ENCODE measurements around the gene TEX22.

Gene TEX22

DNA sequence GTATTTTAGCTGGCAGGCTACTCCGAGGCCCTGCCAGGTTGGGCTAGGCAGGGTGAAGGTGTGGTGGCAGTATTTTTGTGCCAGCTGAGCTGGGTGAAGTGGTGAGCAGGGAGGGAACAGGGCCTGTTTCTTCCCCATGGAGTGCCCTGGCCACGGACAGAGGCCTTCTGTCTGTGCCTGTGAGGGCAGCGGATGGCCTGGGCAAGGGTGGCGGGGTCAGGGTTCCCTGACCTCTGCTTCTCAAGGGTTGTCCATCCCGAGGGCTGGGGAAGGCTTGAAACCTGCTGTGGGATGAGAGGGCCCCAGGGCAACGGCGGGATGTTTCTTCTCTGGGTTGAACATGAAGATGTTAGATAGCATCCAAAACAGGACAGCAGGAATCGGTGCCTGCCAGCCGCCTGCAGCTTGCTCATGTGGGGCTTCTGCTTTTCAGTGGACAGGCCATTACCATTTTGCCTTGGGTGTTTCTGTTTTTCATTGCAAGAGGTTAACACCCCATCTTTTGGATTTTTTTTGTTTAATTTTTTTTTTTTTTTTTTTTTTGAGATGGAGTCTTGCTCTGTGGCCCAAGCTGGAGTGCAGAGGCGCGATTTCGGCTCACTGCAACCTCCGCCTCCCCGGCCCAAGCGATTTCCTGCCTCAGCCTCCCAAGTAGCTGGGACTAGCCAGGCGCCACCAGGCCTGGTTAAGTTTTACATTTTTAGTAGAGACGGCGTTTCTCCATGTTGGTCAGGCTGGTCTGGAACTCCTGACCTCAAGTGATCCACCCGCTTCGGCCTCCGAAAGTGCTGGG, 24.6 kb downstream of the TEX22 start:
- no peak for DNase-seq

DNA sequence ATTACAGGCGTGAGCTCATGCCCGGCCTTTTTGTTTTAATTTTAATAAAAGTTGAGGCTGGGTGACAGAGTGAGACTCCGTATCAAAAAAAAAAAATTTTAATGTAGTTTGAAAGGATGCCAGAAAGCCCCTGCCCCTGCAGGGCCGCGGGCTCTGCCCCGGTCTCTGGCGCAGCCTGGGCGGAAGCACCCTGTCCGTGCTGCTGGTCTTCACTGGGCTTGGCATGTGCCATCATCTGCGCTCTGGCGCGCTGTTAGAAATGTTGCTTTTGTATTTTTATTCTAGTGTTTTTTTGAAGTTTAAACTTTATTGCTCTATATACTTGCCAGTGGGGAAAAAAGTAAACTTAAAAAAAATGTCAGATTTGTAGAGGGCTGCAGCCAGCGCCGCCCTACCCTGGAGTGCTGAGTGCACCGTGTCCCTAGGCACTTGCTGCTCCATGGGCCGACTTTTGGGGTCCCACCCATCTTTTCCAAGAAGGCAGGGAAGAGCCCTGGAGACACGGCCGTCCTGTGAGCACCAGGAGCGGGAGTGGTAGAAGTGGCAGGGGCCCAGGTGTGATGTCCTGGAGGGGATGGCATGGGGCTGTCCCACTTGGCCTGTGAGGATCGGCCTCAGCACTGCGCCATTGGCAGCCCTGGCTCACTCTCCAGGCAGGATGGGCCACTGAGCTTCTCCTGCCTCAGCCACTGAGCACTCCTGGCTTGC, 25.3 kb downstream of the TEX22 start:
- no peak for DNase-seq

GRCh38 chr14:105424861-105425260, 26.5 kb downstream of the TEX22 start:
- no peak for DNase-seq

GRCh38 chr14:105425823-105426247, 27.5 kb downstream of the TEX22 start:
- no peak for DNase-seq

- no peak for DNase-seq
Measured at GRCh38 chr14:105426416-105427130, 28.2 kb downstream of the TEX22 start.

DNA sequence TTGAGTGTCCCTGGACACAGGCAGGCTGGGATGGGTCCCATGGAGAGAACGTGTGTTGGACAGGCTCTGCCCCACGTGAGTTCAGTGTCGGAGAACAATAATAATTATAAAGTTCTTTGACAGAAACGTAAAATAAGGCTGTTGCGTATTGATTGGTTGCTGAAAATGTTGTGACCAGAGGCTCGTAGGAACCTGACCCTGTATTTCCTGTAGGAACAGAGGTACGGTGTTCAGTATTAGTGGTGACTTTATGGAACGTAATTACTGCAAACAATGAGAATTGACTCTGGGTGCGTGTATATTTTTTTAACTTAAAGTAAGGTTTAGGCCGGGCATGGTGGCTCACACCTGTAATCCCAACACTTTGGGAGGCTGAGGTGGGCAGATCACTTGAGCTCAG, 29.1 kb downstream of the TEX22 start:
- no peak for DNase-seq

DNA sequence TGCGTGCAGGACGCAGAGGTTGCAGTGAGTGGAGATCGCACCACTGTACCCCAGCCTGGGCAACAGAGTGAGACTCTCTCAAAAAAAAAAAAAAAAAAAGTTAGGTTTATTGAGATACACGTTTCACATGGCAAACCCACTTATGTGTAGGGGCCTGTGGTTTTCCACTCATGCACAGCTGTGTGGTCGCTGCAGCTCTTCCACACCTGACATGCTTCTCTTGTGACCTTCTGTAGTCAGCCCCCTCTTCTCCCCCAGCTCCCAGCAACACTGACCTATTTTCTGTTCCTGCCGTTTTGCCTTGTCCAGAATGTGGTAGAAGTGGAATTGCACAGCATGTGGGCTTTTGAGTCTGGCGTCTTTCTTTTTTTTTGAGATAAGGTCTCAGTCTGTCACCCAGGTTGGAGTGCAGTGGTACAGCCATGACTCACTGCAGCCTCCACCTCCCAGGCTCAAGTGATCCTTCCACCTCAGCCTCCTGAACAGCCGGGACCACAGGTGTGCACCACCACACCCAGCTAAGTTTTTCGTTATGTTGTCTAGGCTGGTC, 29.7 kb downstream of the TEX22 start:
- DNase-seq: no peak

DNA sequence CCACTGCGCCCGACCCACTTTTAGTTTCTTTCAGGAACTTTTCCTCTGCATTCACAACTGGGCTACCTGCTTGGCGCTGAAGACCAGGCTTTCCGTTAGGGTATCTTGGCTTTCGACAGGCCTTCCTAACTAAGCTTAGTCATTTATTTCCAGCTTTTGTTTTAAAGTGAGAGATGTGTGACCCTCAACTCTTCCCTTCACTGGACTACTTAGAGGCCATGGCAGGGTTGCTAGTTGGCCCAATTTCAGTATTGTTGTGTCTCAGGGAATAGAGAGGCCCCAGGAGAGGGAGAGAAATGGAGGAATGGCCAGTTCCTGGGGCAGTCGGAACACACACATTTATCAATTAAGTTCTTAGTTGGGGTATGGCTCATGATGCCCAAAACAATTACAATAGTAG, 31.7 kb downstream of the TEX22 start:
- no peak for DNase-seq

DNA sequence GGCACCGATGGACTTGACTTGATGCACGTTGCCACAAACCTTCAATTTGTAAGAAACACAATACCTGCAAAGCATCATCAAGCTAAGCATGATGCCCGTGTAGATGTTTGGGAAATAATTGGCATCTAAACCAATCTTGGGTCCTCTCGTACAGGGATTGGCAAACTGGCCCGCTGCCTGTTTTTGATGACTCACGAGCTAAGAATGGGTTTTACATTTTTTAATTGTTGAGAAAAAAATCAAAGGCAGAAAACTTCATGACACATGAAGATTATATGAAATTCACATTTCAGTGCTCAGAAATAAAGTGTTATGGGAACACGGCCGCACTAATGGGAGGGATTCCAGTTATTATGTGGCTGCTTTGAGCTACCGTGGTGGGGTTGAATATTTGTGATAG, 32.2 kb downstream of the TEX22 start:
- no peak for DNase-seq

- DNase-seq: no peak
Measured at GRCh38 chr14:105431256-105431655, 32.9 kb downstream of the TEX22 start.

GRCh38 chr14:105432657-105433056, 34.3 kb downstream of the TEX22 start:
- DNase-seq: no peak

DNA sequence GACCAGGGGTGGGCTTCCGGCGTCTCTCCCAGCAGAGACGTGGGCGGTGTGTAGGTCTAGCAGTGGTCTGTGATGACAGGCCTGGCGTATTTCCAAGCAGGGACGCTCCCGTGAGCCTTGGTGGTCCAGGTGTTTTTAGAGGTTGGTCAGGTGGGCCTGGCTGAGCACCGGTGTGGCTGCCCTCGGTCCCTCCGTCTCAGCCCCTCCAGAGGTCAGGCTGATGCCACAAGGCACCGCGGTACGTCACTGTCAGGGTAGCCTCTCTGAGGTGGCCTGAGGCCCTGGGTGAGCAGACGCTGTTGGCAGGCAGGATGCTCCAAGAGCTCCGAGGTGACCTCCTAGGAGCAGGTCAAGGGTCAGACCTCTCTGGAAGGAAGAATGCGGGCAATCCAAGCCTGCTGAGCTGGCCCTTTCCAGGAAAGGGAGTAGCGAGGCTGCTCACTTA, 34.8 kb downstream of the TEX22 start:
- no peak for DNase-seq

GRCh38 chr14:105436402-105436801, 38.1 kb downstream of the TEX22 start:
- no peak for DNase-seq

GRCh38 chr14:105436891-105437722, 38.8 kb downstream of the TEX22 start:
- no peak for DNase-seq

DNA sequence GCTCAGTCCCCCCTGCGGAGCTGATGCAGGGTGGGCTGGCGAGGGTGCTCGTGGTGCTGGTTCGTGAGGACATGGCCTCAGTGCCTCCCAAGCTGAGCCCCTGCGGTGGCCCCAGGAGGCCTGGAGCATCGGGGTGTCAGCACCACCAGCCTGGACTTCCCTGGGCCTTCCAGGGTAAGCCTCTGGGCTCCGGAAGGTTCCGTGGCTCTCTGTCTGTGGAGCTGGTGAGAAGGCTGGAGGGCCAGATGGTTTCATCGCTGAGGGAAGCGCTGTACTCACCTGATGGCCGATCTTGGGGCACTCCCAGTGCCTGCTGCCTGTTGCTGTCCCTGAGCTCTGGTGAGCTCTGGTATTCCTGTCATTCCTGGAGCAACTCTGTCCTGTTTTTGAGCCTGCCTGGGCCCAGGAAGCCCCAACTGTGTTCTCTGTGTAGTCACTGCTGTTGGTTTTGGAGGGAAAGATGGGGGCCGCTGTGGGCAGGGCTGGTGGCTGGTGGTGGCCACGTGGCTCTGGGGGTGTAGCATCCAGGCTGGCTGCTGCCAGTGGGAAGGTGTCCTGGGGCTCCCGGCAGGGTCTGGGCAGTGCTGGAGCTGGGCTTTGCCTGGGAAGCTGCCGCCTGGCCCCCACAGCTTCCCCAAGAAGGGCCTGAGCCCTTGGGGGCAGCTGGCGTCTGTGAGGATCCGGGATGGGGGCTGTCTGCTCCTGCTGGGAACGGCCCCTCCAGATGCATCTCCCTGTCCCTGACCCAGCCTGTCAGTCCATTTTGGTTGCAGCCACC, 39.6 kb downstream of the TEX22 start:
- DNase-seq: no peak

DNA sequence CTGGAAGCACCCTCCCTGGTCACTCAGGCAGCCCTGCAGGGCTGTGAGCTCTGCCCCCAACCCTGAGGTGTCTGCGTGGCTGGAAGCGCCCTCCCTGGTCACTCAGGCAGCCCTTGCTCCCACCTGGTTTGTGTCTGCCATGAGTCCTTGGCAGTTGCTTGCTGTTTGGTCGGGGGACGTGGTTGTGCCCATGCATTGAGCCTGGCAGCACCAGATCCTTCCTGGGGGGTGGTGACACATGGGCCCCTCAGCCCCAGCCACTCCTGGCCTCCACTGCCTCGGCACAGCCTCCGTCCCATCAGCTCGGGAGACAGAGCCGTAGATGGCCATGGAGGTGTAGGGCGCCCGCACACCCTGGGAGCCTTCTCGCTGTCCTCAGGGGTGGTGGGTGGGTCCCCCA, 40.8 kb downstream of the TEX22 start:
- no peak for DNase-seq

DNA sequence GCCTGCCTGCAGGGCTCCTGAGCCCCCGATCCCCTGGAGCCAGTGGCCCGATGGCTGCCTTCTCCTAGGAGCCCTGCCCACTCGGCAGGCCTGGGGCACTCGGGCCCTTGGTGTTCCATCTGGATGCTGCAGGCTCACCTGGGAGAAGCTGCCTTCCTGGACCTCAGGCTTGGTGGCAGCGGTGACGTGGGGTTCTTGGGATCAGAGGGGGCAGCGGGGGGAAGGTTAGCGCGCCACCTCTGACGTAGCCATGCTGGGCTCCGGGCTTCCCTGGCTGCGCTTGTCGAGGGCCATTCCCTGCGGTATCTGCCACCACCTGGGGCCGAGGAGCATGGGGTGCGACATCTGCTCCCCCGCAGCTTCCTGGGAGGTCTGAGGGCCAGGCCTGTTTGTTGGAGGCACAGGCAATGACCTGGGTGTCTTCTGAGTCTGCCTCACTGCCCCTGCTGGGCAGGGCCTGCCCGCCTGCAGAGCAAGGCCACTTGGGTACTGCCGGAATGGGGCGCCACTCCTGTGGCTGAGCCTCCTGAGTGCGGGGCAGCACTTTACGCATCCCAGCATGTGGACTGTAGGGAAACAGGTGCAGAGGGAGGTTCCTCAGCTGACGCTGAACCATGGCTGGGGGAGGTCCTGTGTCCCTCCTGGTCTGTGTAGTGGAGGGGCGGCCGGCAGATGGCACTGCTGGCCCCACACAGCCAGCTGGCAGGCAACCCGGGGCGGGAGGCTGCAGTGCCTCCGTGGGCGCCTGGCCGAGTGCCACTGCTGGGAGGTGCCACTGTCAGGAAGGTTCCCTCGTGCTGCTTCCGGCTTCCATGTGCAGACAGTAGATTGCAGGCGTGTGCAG, 41.6 kb downstream of the TEX22 start:
- DNase-seq: no peak

DNA sequence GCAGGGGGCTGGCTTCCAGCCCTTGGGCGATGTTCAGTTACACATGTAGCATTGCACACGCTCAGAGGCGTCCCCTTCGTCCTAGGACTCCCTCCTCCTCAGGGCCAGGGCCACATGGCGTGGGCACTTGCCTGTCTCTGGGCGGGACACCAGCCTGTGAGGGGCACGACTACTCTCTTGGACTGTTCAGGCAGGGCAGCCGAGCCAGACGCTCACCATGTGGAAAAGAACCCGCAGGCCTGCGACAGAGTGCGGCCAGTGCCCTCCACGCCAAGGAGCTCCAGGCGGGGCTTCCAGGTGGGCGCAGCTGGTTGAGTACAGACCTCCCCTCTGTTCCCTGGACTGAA, 42.2 kb downstream of the TEX22 start:
- DNase-seq: no peak

DNA sequence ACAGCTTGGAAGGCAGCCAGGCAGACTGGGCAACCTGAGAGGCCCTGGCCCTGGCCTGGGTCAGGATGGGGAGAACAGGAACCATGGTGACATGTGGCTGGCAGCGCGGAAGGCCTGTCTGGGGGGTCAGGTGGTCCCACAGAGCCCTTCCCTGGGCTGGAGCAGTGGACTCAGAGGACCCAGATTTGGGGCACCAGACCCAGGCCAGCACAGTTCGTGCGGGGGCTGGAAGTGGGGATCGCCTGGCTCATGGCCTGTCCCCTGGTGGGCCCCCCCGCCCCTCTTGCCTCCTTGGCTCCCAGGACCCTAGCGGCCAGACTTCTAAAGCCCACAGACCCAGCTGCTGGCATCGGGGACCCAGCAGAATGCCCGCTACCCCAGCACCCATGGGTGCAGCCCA, 42.7 kb downstream of the TEX22 start:
- DNase-seq: no peak

- DNase-seq: no peak
Measured at GRCh38 chr14:105442125-105442524, 43.8 kb downstream of the TEX22 start.

- no peak for DNase-seq
Measured at GRCh38 chr14:105442834-105443233, 44.5 kb downstream of the TEX22 start.
